PFSK-1 (cell line): ENCODE data around the gene C1QTNF1.

Experiments used
- POLR2AphosphoS5 ChIP-seq: IDR thresholded peaks from 2 replicates; pipeline ENCODE4 v1.6.1; 2012; ENCODE audit warnings: low read depth, mild to moderate bottlenecking, control low read depth, low read length, moderate library complexity
- SIN3A ChIP-seq: IDR thresholded peaks from 2 replicates; pipeline ENCODE4 v1.6.1; 2012; ENCODE audit warnings: mild to moderate bottlenecking, low read length, moderate library complexity, borderline replicate concordance; ENCODE audit not compliant: insufficient read depth
- TAF1 ChIP-seq: IDR thresholded peaks from 2 replicates; pipeline ENCODE4 v1.6.1; 2012; ENCODE audit warnings: low read length, control low read depth, borderline replicate concordance; ENCODE audit not compliant: insufficient read depth

- no peak for TF ChIP-seq POLR2AphosphoS5
- no peak for TF ChIP-seq TAF1
- TF ChIP-seq SIN3A, result no peak
These were observed 26.6 kb downstream of the C1QTNF1 start for GRCh38 chr17:79050551-79050950.
